Activated CD4-positive, alpha-beta T cell treated with anti-CD3 and anti-CD28 coated beads, Interleukin-2, amount 10 ng/mL, durations not matched to agents 7 days and 5 days (primary cell): ENCODE results near the gene MACO1. TPM values are rescaled to one million over a fixed set of nuclear protein-coding genes. Genes with fewer than 3 reads are reported as not detected.
"Not testable (repeated sequence)": the region's sequence is repeated elsewhere in the genome, so short reads cannot be mapped to it uniquely, and the experiment has no call there.

Source experiments
- CTCF ChIA-PET: fragments of 350-600 bp; sonication (Branson Sonifier 250); formaldehyde crosslinking; loops from one replicate; lab custom pipeline; 2021; ENCODE audit warnings: antibody characterized with exemption; lab: Charles Lee
- POLR2A ChIA-PET: fragments of 350-600 bp; sonication (Branson Sonifier 250); formaldehyde crosslinking; loops from one replicate; lab custom pipeline; 2021; ENCODE audit warnings: antibody characterized with exemption; lab: Charles Lee
- DNase-seq: peaks from one replicate; pipeline ENCODE4 v3.0.0-alpha.2; 2020
- H3K27ac Mint-ChIP-seq: one replicate; pipeline ENCODE4 v1.8.0; 2021; ENCODE audit warnings: mild to moderate bottlenecking, moderate library complexity, mixed read lengths
- H3K27me3 Mint-ChIP-seq: one replicate; pipeline ENCODE4 v1.8.0; 2021; ENCODE audit warnings: mixed read lengths
- H3K36me3 Mint-ChIP-seq: one replicate; pipeline ENCODE4 v1.8.0; 2021; ENCODE audit warnings: low read depth, mixed read lengths
- H3K4me1 Mint-ChIP-seq: one replicate; pipeline ENCODE4 v1.8.0; 2021; ENCODE audit warnings: mixed read lengths
- H3K4me3 Mint-ChIP-seq: one replicate; pipeline ENCODE4 v1.8.0; 2021; ENCODE audit warnings: mild to moderate bottlenecking, moderate library complexity, mixed read lengths
- H3K9me3 Mint-ChIP-seq: one replicate; pipeline ENCODE4 v1.8.0; 2021; ENCODE audit warnings: mixed read lengths
- total RNA-seq, 2 experiments: library from RNA; stranded (reverse); gene quantifications; one replicate each; pipeline ENCODE4 v1.2.3, GENCODE V29; 2021

MACO1 gene
- total RNA-seq, 2 experiments from 2014 or later = 18.8 to 24.9 TPM

- Mint-ChIP-seq H3K4me1 (peaks cover 35% of the 10 kb centered on the region), H3K4me3 (no peak overlapping the region), H3K27me3 (no peaks in the 10 kb centered on the region), H3K27ac (no peak overlapping the region), H3K36me3 (peaks cover 30% of the 10 kb centered on the region), H3K9me3 (no peaks in the 10 kb centered on the region)
- no peak for DNase-seq
- POLR2A ChIA-PET = no interaction called here
- CTCF ChIA-PET = interaction anchor here (1.1 kb wide), 1 partner anchor 19 kb away, joined by 4 read pairs; no protein-coding TSS in a partner anchor
These were observed 15.4 kb downstream of the MACO1 start for GRCh38 chr1:25445993-25446538.

GRCh38 chr1:25447547-25447946, 16.9 kb downstream of the MACO1 start:
- no peaks in the 10 kb centered on the region for H3K9me3 Mint-ChIP-seq
- no peak for DNase-seq
- peaks cover 30% of the 10 kb centered on the region for H3K36me3 Mint-ChIP-seq
- H3K27me3 Mint-ChIP-seq = no peaks in the 10 kb centered on the region
- H3K4me3 Mint-ChIP-seq = no peak overlapping the region
- ChIA-PET CTCF (interaction anchor here (1.0 kb wide), 1 partner anchor 29 kb away, joined by 3 read pairs; no protein-coding TSS in a partner anchor), POLR2A (no interaction called here)
- peaks cover 28% of the 10 kb centered on the region for H3K4me1 Mint-ChIP-seq
- H3K27ac Mint-ChIP-seq = peak overlapping the region; percentile 25

GRCh38 chr1:25450891-25451290, 20.2 kb downstream of the MACO1 start:
- ChIA-PET POLR2A (interaction anchor here (0.5 to 0.6 kb wide), 2 partner anchors 337 to 526 kb away, joined by 3 to 4 read pairs; no protein-coding TSS in a partner anchor), CTCF (interaction anchor here (0.6 to 2.5 kb wide), 5 partner anchors 15 to 173 kb away, joined by 3 to 8 read pairs (median 3); partner anchors contain the start of gene MACO1)
- peaks cover 35% of the 10 kb centered on the region for H3K36me3 Mint-ChIP-seq
- H3K27me3 Mint-ChIP-seq = no peaks in the 10 kb centered on the region
- peaks cover 19% of the 10 kb centered on the region for H3K4me1 Mint-ChIP-seq
- no peaks in the 10 kb centered on the region for H3K9me3 Mint-ChIP-seq
- no peak overlapping the region for H3K27ac Mint-ChIP-seq
- H3K4me3 Mint-ChIP-seq = no peak overlapping the region
- no peak for DNase-seq

GRCh38 chr1:25451908-25452307, 21.2 kb downstream of the MACO1 start:
- DNase-seq = no peak
- peaks cover 38% of the 10 kb centered on the region for H3K36me3 Mint-ChIP-seq
- ChIA-PET CTCF (interaction anchor here (0.6 kb wide), 1 partner anchor 24 kb away, joined by 4 read pairs; no protein-coding TSS in a partner anchor), POLR2A (no interaction called here)
- peaks cover 11% of the 10 kb centered on the region for H3K4me1 Mint-ChIP-seq
- no peak overlapping the region for H3K4me3 Mint-ChIP-seq
- H3K27ac Mint-ChIP-seq = no peak overlapping the region
- no peaks in the 10 kb centered on the region for H3K27me3 Mint-ChIP-seq
- no peaks in the 10 kb centered on the region for H3K9me3 Mint-ChIP-seq

- Mint-ChIP-seq H3K27ac (no peak overlapping the region), H3K4me1 (no peaks in the 10 kb centered on the region), H3K27me3 (no peaks in the 10 kb centered on the region), H3K36me3 (peaks cover 53% of the 10 kb centered on the region), H3K9me3 (no peaks in the 10 kb centered on the region), H3K4me3 (no peak overlapping the region)
- DNase-seq = no peak
- POLR2A ChIA-PET = no interaction called here
- CTCF ChIA-PET = interaction anchor here (0.6 to 1.0 kb wide), 4 partner anchors 15 to 1589 kb away, joined by 3 to 6 read pairs (median 3); no protein-coding TSS in a partner anchor
These were observed 25.8 kb downstream of the MACO1 start for GRCh38 chr1:25456502-25456901.

GRCh38 chr1:25458541-25459298, 28.0 kb downstream of the MACO1 start:
- Mint-ChIP-seq H3K36me3 (peaks cover 63% of the 10 kb centered on the region), H3K4me1 (no peaks in the 10 kb centered on the region), H3K27me3 (no peaks in the 10 kb centered on the region), H3K27ac (no peak overlapping the region), H3K4me3 (no peak overlapping the region), H3K9me3 (no peaks in the 10 kb centered on the region)
- CTCF ChIA-PET = no interaction called here
- no peak for DNase-seq
- POLR2A ChIA-PET = no interaction called here

- CTCF ChIA-PET = interaction anchor here (0.6 kb wide), 2 partner anchors 15 to 28 kb away, joined by 3 to 4 read pairs; no protein-coding TSS in a partner anchor
These were observed 29.3 kb downstream of the MACO1 start for GRCh38 chr1:25460020-25460419.

GRCh38 chr1:25460816-25461215, 30.1 kb downstream of the MACO1 start:
- CTCF ChIA-PET, H3K4me3 Mint-ChIP-seq, H3K9me3 Mint-ChIP-seq, POLR2A ChIA-PET, H3K4me1 Mint-ChIP-seq, DNase-seq, H3K27me3 Mint-ChIP-seq, H3K27ac Mint-ChIP-seq: not testable (repeated sequence)
- H3K36me3 Mint-ChIP-seq = peaks cover 56% of the 10 kb centered on the region

More at GRCh38 chr1:25460020-25460419, 29.3 kb downstream of the MACO1 start:
- Mint-ChIP-seq H3K27me3 (no peaks in the 10 kb centered on the region), H3K9me3 (no peaks in the 10 kb centered on the region), H3K27ac (no peak overlapping the region), H3K4me3 (no peak overlapping the region), H3K36me3 (peaks cover 59% of the 10 kb centered on the region), H3K4me1 (no peaks in the 10 kb centered on the region)
- DNase-seq = no peak
- POLR2A ChIA-PET = no interaction called here

- DNase-seq = no peak
- ChIA-PET POLR2A (no interaction called here), CTCF (interaction anchor here (0.9 kb wide), 1 partner anchor 25 kb away, joined by 3 read pairs; no protein-coding TSS in a partner anchor)
- H3K36me3 Mint-ChIP-seq = peaks cover 53% of the 10 kb centered on the region
- H3K27me3 Mint-ChIP-seq = no peaks in the 10 kb centered on the region
- H3K4me3 Mint-ChIP-seq = no peak overlapping the region
- peaks cover 3% of the 10 kb centered on the region for H3K9me3 Mint-ChIP-seq
- peaks cover 12% of the 10 kb centered on the region for H3K4me1 Mint-ChIP-seq
- no peak overlapping the region for H3K27ac Mint-ChIP-seq
These were observed 31.2 kb downstream of the MACO1 start for GRCh38 chr1:25461849-25462248.

- DNase-seq = no peak
- POLR2A ChIA-PET = no interaction called here
- peaks cover 54% of the 10 kb centered on the region for H3K36me3 Mint-ChIP-seq
- no peak overlapping the region for H3K4me3 Mint-ChIP-seq
- CTCF ChIA-PET = interaction anchor here (0.8 to 1.2 kb wide), 4 partner anchors 13 to 87 kb away, joined by 3 to 4 read pairs (median 3); no protein-coding TSS in a partner anchor
- no peak overlapping the region for H3K27ac Mint-ChIP-seq
- H3K4me1 Mint-ChIP-seq = peaks cover 21% of the 10 kb centered on the region
- H3K9me3 Mint-ChIP-seq = peaks cover 3% of the 10 kb centered on the region
- H3K27me3 Mint-ChIP-seq = no peaks in the 10 kb centered on the region
These were observed 32.0 kb downstream of the MACO1 start for GRCh38 chr1:25462732-25463131.

- Mint-ChIP-seq H3K27me3 (no peaks in the 10 kb centered on the region), H3K36me3 (peaks cover 40% of the 10 kb centered on the region), H3K4me1 (peaks cover 43% of the 10 kb centered on the region), H3K9me3 (peaks cover 3% of the 10 kb centered on the region), H3K4me3 (peak overlapping the region; percentile 45), H3K27ac (peak overlapping the region; percentile 86)
- ChIA-PET POLR2A (no interaction called here), CTCF (interaction anchor here (1.0 kb wide), 1 partner anchor 17 kb away, joined by 3 read pairs; no protein-coding TSS in a partner anchor)
- DNase-seq = peak; percentile 47
These were observed 36.5 kb downstream of the MACO1 start for GRCh38 chr1:25467193-25467592.

GRCh38 chr1:25467616-25468015, 36.9 kb downstream of the MACO1 start:
- Mint-ChIP-seq H3K36me3 (peaks cover 39% of the 10 kb centered on the region), H3K4me3 (peak overlapping the region; percentile 45), H3K9me3 (peaks cover 3% of the 10 kb centered on the region), H3K27me3 (no peaks in the 10 kb centered on the region), H3K4me1 (peaks cover 47% of the 10 kb centered on the region), H3K27ac (peak overlapping the region; percentile 86)
- POLR2A ChIA-PET = interaction anchor here (0.6 kb wide), 1 partner anchor 568 kb away, joined by 5 read pairs; no protein-coding TSS in a partner anchor
- no peak for DNase-seq
- CTCF ChIA-PET = interaction anchor here (1.0 kb wide), 1 partner anchor 17 kb away, joined by 3 read pairs; no protein-coding TSS in a partner anchor
